Gastrocnemius medialis (tissue), 4 donors: ENCODE measurements around the gene OPCML.

Source experiments
- POLR2A ChIP-seq, 2 donors: fragments of 450-650 bp; IDR thresholded peaks; one replicate each; pipeline ENCODE4 v1.6.1; 2017; ENCODE audit warnings: antibody characterized with exemption in 2 of 2, mild to moderate bottlenecking in 2 of 2, moderate library complexity in 2 of 2
- TF ChIP-seq, protein P1 (sequence below), 5 experiments: fragments of 450-650 bp in 3 of 5; fragments of 200-600 bp in 2 of 5; sonication (generic) in 2 of 5; IDR thresholded peaks in 4 of 5; conservative IDR thresholded peaks in 1 of 5; 1 replicate in 4 of 5; 2 replicates in 1 of 5; pipeline ENCODE4 v1.5.1; 2016 to 2019; ENCODE audit warnings: antibody characterized with exemption in 5 of 5, mild to moderate bottlenecking in 3 of 5, moderate library complexity in 3 of 5

DNA sequence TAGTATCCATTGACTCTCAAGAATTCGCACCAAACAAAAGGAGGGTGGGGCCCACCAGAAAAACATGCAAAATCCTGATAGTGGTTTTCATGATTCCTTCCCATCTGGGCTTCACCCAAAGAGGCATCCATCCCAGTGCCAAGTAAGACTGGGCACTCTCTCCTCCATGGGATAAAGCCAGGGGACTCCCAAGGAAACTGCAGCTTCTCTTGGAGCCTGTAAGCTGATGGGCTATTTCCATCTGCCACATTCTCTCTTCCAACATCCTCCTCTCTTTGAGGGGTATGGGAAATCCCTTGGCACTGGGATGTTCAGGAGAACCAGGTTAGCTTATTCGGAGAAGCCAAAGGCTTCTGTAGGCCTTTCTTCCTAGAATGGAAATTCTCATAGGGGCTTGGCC lies 10.8 kb downstream of the OPCML start:
- TF ChIP-seq, protein P1, sequence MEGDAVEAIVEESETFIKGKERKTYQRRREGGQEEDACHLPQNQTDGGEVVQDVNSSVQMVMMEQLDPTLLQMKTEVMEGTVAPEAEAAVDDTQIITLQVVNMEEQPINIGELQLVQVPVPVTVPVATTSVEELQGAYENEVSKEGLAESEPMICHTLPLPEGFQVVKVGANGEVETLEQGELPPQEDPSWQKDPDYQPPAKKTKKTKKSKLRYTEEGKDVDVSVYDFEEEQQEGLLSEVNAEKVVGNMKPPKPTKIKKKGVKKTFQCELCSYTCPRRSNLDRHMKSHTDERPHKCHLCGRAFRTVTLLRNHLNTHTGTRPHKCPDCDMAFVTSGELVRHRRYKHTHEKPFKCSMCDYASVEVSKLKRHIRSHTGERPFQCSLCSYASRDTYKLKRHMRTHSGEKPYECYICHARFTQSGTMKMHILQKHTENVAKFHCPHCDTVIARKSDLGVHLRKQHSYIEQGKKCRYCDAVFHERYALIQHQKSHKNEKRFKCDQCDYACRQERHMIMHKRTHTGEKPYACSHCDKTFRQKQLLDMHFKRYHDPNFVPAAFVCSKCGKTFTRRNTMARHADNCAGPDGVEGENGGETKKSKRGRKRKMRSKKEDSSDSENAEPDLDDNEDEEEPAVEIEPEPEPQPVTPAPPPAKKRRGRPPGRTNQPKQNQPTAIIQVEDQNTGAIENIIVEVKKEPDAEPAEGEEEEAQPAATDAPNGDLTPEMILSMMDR (IDR thresholded peaks at IDR 0.05 in 4 of 5, conservative IDR thresholded peaks at IDR 0.05 in 1 of 5) = no peak
- TF ChIP-seq POLR2A (IDR thresholded peaks at IDR 0.05) = no peak
